GM21786 (cell line): ENCODE results near the gene PTPRN2.

Experiments used
- ATAC-seq: cut with Tn5 transposase; IDR thresholded peaks from one replicate; pipeline ENCODE4 v1.9.1; 2021; ENCODE audit not compliant: unreplicated experiment

Gene PTPRN2

GRCh38 chr7:158603773-158604755 is 16.4 kb upstream of the PTPRN2 start:
- no peak for ATAC-seq

GRCh38 chr7:158602905-158603772 is 15.5 kb upstream of the PTPRN2 start:
- ATAC-seq, result no peak

- no peak for ATAC-seq
Measured at GRCh38 chr7:158602041-158602440, 14.4 kb upstream of the PTPRN2 start.

GRCh38 chr7:158601090-158601489 is 13.5 kb upstream of the PTPRN2 start:
- ATAC-seq, result no peak

- no peak for ATAC-seq
Measured at GRCh38 chr7:158596745-158597144, 9.1 kb upstream of the PTPRN2 start.

GRCh38 chr7:158596309-158596708 is 8.7 kb upstream of the PTPRN2 start:
- no peak for ATAC-seq

- no peak for ATAC-seq
Measured at GRCh38 chr7:158595068-158595467, 7.4 kb upstream of the PTPRN2 start.

- no peak for ATAC-seq
Measured at GRCh38 chr7:158592541-158592940, 4.9 kb upstream of the PTPRN2 start.

GRCh38 chr7:158591944-158592343 is 4.3 kb upstream of the PTPRN2 start:
- no peak for ATAC-seq

- ATAC-seq, result no peak
Measured at GRCh38 chr7:158590181-158590530, 2.5 kb upstream of the PTPRN2 start.

- no peak for ATAC-seq
Measured at GRCh38 chr7:158589653-158590052, 2.0 kb upstream of the PTPRN2 start.

- ATAC-seq, result no peak
Measured at GRCh38 chr7:158588878-158589442, 1.3 kb upstream of the PTPRN2 start.

GRCh38 chr7:158588085-158588877 is 658 bp upstream of the PTPRN2 start:
- no peak for ATAC-seq

GRCh38 chr7:158586499-158587161 is 993 bp downstream of the PTPRN2 start:
- no peak for ATAC-seq

GRCh38 chr7:158585721-158586498 is 1.7 kb downstream of the PTPRN2 start:
- ATAC-seq, result no peak

- ATAC-seq, result no peak
Measured at GRCh38 chr7:158584407-158584806, 3.2 kb downstream of the PTPRN2 start.

GRCh38 chr7:158583810-158584209 is 3.8 kb downstream of the PTPRN2 start:
- no peak for ATAC-seq

- no peak for ATAC-seq
Measured at GRCh38 chr7:158583143-158583542, 4.5 kb downstream of the PTPRN2 start.

- no peak for ATAC-seq
Measured at GRCh38 chr7:158582089-158582456, 5.5 kb downstream of the PTPRN2 start.
